CD1c-positive myeloid dendritic cell (primary cell): ENCODE measurements around the gene PAPPA.

ENCODE experiments used
- DNase-seq: peaks from one replicate; pipeline ENCODE4 v3.0.0-alpha.2; 2016; ENCODE audit errors: extremely low spot score

PAPPA gene, protein sequence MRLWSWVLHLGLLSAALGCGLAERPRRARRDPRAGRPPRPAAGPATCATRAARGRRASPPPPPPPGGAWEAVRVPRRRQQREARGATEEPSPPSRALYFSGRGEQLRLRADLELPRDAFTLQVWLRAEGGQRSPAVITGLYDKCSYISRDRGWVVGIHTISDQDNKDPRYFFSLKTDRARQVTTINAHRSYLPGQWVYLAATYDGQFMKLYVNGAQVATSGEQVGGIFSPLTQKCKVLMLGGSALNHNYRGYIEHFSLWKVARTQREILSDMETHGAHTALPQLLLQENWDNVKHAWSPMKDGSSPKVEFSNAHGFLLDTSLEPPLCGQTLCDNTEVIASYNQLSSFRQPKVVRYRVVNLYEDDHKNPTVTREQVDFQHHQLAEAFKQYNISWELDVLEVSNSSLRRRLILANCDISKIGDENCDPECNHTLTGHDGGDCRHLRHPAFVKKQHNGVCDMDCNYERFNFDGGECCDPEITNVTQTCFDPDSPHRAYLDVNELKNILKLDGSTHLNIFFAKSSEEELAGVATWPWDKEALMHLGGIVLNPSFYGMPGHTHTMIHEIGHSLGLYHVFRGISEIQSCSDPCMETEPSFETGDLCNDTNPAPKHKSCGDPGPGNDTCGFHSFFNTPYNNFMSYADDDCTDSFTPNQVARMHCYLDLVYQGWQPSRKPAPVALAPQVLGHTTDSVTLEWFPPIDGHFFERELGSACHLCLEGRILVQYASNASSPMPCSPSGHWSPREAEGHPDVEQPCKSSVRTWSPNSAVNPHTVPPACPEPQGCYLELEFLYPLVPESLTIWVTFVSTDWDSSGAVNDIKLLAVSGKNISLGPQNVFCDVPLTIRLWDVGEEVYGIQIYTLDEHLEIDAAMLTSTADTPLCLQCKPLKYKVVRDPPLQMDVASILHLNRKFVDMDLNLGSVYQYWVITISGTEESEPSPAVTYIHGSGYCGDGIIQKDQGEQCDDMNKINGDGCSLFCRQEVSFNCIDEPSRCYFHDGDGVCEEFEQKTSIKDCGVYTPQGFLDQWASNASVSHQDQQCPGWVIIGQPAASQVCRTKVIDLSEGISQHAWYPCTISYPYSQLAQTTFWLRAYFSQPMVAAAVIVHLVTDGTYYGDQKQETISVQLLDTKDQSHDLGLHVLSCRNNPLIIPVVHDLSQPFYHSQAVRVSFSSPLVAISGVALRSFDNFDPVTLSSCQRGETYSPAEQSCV (N-terminal part only)

DNA sequence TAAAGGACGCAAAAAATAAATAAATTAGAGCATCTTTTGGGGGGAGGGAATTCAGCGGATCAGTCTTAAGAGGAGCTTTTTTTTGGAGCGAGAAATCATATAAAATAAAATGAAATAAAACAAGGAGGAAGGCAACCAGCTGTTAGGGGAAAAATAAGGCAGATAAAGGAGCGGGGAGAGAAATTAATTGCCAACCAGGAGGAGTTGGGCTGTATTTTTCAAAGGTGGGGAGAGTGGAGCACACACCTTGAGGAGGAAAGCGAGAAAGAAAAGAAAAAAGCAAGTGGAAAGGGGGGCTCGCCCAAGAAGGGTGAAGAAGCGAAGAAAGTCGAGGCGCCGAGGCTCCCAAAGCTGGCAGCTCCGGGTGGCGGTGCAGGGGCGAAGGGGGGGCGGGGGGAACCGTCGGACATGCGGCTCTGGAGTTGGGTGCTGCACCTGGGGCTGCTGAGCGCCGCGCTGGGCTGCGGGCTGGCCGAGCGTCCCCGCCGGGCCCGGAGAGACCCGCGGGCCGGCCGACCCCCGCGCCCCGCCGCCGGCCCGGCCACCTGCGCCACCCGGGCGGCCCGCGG, at the start of gene PAPPA:
Gene PAPPA (plus strand): TSS at position 27 of the 569 bp plus-strand sequence. CDS start 382 bp downstream, at position 409.
- DNase-seq = no peak

DNA sequence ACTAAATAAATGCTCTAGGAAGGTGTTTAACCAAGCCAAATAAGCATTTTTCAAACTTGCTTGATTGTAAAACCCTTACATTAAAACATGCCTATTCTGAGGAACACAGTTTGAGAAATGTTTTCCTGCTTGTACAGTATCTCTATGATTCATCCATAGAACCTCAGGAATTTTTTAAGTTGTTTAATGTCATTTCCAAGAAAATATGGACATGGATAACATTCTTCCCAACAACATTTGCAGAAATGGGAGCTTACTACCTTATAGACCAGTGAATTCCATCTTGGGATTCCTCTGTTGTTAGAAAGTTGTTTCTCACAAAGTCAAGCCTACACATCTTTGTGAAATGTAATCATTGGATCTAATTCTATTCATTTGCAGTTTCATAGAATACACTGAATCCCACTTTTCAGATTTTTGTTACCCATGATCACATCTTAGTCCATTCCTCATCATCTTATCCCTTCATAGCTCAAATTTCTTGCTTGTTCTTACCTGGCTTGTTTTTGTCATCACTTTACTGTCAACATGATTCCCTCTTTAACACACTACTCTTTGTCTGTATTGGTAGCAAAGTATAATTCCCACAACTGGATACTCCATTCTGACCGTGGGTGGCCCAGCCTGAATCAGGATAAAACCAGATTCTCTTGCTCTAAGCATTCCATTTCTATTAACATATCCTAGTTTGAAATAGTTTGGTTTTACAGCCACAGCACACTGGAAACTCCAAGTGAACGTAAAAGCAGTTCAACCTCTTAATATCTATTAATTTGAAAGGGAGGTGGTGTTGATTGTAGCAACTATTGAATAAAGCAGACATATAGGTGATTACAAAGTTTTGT, 49.4 kb upstream of the PAPPA start:
- no peak for DNase-seq

DNA sequence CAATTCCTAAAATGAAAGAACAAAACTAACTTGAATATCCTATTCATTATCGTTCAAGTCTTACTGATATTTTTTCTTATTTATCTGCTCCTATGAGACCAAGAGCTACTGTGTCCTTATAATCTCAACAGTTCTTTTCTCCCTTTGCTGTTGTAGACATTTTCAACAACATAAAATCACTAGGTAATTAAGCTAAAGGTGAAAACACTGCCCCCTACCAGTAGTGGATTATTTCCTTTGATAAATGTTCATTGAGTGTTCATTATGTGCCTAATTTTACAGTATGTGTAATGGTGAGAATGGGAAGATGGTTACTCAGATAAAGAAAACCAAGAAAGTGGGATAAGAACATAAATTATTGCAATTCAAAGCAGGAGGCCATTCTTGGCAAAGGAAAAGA, 41.4 kb upstream of the PAPPA start:
- no peak for DNase-seq

DNA sequence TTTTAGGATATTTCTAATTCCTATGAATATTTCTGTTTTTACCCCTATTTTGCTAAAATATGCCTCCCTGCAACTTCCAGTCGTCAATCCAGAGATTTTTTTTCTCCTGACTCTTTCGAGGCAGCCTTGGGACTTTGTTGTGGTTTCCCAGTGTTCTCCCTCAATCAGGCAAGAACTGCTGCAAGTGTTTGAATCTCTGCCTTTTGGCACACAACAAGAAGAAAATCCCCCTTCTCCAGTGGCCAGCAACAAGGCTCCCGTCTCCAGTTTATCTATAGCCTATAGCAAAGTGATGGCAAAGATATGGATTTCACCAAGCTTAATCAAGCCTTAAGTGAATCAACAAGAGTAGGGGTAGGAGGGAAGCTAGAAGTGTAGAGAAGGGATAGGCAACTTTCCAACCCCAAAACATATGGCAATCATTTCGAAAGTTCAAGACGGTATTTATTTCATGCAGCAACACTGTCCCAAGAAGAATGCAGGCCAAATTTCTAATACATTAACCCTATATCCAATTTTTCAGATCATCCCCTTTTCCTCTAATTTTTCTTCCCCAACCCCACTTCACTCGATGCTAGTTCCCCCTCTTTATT, 37.7 kb upstream of the PAPPA start:
- DNase-seq = no peak

DNA sequence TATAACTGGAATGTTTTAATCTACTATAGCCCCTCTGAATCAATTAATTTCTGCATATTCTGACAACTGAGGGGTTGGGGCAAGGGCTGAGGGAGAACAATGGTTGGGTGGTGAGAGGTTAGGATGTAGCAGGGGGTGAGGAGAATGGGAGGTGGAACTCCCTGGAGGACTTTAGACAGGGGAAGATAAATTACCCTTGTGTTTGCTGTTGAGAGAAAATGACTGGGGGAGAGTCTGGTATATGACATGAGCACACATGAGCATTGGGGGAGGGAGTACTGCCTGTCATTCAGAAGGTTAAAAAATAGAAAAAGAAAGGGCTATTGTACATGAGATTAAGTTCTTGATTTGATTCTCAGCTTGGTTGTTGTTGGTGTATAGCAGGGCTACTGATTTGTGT, 37.2 kb upstream of the PAPPA start:
- DNase-seq = no peak

DNA sequence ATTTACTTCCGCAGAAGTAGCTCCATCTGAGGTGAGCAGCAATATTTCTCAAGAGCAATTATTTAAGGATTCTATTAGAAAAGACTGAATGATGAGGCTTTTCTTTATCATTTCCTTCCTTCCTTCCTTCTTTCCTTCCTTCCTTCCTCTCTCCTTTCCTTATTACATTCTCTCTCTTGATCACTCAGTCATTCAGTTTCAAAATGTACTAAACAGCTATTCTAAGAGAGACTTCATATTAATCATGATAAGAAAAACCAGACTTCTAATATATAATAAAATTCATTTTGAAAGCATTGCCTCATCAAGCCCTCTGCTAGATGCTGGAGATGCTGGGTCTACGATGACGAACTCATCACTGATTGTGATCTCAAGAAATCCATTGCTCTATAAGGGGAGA, 30.4 kb upstream of the PAPPA start:
- DNase-seq = no peak

DNA sequence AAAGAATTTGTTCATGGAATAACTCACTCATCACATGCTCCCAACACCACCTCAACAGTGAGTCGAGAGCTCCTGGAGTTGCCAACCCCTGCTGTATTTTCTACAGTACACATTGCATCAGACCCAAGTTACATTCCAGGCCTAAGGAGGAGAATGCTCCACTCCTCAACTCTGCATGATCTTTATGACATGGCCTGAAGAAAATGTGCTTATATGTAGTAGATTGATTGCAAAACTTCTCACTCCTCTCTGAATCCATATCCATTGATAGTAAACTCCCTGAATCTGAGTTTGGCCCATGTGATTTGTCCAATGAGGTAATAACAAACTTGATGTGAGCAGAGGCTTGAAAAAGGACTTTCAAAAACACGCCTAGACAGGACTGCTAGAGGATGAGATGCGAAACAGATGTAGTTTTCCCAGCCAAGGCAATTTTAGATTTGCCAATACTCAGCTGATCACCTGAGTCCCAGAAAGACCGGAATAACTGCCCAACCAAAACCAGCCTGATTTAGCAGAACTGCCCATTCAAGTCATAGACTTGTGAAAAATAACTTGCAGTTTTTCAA, 29.0 kb upstream of the PAPPA start:
- no peak for DNase-seq

DNA sequence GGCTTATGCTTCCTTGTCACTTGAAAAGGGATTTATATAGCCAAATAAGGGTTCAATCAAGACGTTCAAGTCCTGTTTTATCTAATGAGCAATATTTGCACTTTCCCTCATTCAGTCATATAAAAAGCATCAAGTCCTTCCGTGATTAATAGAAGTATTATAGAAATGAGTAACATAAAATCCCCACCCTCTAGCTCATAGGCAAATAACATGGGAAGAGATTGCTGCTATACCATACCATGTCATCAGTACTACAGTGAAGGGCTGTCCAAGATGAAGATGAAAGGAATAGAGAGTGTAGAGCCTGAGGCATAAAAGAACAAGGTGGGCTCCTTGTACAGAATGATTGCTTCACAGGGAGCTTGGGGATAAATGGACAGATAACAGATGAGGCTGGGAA, 20.4 kb upstream of the PAPPA start:
- DNase-seq = no peak

DNA sequence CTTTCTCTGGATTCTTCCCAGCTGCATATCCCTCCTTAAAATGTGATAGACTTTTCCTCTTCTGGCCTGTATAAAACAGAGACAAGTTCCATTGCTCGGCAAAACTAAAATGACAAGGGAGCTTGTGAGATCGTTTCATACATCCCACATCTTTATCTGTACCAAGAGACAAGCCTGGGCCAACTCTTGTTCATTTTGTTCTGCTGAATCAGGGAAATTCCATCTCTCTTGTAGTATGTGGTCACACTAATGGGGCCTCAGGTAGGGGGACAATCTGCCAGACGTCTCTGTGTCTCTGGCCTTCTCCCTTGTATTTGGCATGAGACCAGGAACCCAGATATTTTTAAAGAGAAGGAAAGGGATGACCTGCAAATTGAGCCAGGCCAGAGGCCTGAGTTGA, 18.6 kb upstream of the PAPPA start:
- no peak for DNase-seq

DNA sequence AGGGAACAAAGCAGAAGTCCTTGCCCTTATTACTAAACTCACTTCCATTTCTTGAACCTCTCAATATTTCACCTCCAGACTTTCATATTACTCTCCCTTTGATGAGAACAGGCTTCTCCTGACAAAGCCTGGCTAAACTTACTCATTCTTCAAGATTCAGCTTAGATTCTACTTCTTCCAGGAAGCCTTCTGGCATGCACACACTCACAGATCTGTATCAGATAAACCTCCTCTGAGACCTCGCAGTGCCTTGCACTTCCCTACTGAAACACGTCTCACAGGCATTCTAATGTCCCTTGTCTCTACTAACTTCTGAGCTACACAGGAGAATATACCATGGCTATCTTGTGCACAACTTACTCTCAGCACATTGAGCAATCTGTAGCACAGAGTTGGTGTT, 16.6 kb upstream of the PAPPA start:
- no peak for DNase-seq

DNA sequence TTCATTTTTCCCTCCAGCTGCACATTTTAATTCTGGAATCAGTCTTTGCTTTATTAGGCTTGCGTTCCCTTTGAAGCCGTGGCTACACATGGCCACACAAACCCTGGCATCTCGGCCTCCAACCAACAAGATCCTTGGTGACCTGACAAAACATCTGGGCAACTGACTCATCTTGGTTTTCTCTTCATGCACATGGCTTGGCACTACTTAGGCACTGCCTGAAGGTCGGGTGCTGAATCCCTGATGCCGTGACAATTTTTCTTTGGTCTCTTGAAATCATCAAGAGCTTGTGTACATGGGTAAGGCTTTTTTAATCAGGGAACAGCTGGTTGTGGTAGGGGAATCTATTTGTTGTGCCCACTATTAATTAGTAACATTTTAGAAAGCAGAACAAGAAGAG, 16.0 kb upstream of the PAPPA start:
- DNase-seq = no peak

DNA sequence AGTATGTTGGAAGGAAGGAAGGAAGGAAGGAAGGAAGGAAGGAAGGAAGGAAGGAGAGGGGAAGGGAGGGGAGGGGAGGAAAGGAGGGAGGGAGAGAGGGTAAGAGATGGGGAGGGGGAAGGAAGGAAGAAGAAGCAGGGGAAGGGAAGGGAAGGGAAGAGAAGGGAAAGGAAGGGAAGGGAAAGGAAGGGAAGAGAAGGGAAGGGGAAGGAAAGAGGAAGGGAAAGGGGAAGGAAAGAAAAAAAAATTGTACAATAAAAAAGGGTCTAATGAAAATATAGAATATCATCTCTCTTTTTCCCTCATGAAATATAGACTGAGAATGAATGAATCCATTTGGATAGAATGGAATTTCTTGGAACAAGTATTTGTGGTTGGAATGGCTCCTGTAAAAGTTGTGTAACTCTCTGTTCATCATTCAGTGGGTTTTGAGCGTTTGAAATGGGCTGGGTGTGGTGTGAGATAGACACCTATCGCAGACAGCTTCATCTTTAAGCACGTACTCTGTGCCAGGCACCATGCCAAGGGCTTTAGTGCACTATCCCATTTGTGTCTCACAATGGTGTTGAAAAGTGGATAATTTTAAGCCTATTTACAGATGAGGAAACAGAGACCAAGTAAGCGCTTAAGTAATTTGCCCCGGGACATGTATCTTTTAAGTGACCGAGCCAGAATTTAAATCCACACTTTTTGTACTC, 11.6 kb upstream of the PAPPA start:
- DNase-seq = no peak

DNA sequence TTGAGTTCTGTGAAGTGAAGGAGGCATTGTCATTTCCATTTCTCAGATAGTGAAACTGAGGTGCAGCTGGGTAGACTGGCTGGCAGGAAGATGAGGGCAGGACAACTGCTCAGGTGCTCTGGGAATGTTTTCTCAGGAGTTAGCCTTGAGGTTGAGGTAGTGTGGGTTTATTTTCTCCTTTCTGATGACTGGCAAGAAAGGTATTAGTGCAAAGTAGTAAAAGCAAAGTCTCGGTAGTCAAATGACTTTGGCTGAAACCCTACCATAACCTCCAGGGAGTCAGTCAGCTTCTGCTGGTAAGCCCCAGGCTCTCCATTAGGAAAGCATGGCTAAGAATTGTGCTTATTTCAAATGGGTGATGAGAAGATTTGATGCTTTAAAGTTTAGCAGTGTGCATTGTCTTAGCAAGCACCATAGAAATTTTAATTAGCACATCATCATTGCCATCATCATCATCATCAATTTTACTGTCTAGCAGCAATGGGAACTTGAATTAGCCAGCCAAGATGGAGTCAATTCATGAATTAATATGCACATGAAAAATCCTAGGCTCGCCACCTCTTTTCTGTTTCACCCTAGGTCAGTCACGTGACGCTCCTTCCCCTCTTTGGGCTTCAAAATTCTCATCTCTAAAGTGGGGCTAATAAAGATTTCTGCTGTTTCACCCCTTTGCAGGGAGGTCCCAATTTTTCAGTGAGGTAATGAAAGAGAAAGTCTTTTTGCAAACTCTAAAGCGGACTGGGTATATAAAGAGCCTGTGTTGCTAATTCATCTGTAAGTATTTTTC, 10.7 kb upstream of the PAPPA start:
- no peak for DNase-seq

DNA sequence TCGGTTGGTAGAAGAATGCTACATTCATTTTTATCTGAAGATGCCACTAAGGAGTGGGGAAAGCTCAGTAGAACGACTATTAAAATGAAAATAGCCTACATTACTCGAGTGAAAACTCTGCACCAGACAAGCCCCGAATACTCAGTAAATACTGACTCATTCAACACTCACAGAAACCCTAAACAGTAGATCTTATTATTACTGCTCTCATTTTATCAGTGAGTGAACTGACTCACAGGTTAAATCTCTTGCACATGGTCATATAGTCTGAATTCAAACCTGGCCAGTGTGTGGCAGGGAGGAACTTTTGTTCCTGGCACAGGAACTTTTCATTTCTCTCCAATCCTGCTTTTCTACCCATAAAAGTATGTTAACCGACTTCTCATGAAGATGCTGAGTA, 9.6 kb upstream of the PAPPA start:
- DNase-seq = no peak

DNA sequence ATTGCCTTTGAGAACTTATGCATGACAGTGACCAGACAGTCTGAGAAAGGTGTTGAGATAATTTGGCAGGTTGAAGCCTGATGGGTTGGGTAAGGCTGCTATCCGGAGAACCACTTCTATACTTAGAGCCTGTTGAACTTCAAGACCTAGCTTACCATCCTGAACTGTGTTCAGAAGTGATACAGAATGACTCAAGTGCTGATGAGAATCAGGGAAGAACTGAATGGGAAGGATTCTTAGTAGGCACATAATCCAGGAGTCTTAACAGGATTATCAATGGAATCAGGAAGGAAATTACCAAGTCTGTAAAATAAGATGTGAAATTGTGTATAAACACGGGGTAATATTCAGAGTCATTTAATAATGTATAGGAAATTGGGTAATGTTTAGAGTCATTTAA, 9.0 kb upstream of the PAPPA start:
- no peak for DNase-seq

DNA sequence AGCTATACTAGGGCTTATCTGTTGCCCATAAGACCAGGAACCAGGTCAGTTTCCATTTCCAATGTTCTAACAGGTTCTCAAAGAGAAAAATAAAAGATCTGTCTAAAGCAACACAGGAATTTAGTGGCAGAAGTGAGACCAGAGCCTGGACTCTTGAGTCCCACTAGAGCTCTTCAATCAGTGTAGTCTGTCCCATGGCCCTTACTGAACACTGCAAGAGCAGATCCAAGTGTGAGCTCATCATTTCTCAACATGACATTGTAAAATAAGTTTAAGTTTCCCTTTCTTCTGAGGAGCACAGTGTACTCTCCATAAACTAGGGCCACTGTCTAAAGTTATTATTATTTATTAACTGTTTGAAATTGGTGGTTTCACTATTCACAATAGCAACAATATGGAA, 8.6 kb upstream of the PAPPA start:
- DNase-seq = no peak

DNA sequence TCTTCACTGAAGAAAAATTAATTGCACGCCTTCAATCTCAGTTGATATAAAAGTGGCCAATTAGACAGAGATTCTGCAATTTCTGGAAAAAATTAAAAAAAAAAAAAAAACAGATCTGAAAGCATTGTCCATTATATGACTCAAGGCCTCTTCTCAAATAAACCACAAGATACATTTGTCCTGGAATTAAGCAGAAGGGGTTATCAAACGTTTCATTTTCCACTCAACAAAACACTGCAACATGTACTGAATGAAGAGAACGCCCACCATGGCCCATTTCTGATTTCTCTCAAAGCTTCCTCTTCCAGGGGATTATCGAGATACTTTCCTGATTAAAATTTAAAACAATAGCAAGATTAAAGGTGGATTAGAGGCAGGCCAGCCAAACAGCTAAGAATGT, 5.8 kb upstream of the PAPPA start:
- no peak for DNase-seq

DNA sequence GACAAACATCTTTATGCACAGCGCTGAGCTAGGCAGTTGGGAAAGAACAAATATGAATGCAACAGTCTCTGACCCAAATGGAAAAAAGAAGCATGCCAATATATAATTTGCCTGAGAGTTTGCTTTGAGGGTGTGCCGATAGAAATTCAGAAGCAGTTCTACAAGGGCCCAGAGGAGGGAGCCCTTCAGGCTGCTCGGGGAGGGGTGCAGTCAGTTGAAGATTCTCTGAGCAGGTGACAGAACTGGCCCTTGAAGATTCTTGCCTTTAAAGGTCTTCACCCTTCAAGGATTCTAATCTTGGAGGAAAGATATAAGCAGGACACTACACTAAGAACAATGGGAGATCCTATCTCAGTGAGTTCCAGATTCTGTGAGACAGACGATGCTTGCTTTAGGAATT, 3.7 kb upstream of the PAPPA start:
- DNase-seq = no peak

DNA sequence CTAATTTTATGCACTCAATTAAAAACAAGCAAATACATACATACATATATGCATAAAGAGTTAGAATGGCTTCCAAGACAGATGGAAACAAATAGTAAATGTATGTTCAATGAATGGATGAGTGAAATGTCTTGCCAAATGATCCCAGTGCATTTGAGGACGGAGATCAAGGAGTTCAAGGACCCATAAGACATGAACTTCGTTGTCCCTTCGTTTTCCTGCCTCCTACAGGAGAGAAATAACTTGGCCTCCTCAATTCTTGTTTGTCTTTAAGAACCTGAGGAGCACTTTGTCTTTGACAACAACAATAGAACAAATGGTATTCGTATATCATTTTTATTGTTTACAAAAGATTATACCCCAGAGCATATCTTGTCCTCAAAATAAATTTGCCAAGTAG, 2.4 kb upstream of the PAPPA start:
- no peak for DNase-seq
